Natural killer cell (primary cell): ENCODE measurements around the gene HS6ST3. TPM values are rescaled to one million over a fixed set of nuclear protein-coding genes. Genes with fewer than 3 reads are reported as not detected.

Source experiments
- ATAC-seq, 3 donors: fragments of 150-1000 bp in 2 of 3; fragments of 200-7000 bp in 1 of 3; cut with Tn5 transposase; 1 replicate in 1 of 3; 2 replicates in 2 of 3; pipeline ENCODE4 v1.10.0; 2021; ENCODE audit warnings: mild to moderate bottlenecking in 2 of 3, moderate library complexity in 2 of 3
- DNase-seq, 2 donors: peaks; one replicate each; pipeline versions ENCODE4 v3.0.0 to v3.0.0-alpha.2; 2013 to 2021; ENCODE audit warnings: mixed read lengths in 1 of 2
- H3K27ac ChIP-seq: one replicate; pipeline ENCODE4 v1.5.1; 2013; ENCODE audit warnings: mild to moderate bottlenecking, low read length
- H3K27me3 ChIP-seq: one replicate; pipeline ENCODE4 v1.6.1; 2013; ENCODE audit warnings: low read length; ENCODE audit not compliant: control insufficient read depth, insufficient read depth
- H3K36me3 ChIP-seq: one replicate; pipeline ENCODE4 v1.6.1; 2013; ENCODE audit warnings: low read length; ENCODE audit not compliant: control insufficient read depth, insufficient read depth
- H3K4me1 ChIP-seq: one replicate; pipeline ENCODE4 v1.6.1; 2013; ENCODE audit warnings: low read length; ENCODE audit not compliant: control insufficient read depth, insufficient read depth
- H3K4me3 ChIP-seq: one replicate; pipeline ENCODE4 v1.5.1; 2013; ENCODE audit warnings: low read length
- H3K9me3 ChIP-seq: one replicate; pipeline ENCODE4 v1.6.1; 2013; ENCODE audit warnings: low read length; ENCODE audit not compliant: control insufficient read depth, insufficient read depth
- H3K27ac Mint-ChIP-seq, 2 donors: one replicate each; pipeline ENCODE4 v1.8.0; 2022; ENCODE audit warnings: mild to moderate bottlenecking in 2 of 2, mixed read lengths in 2 of 2, moderate library complexity in 1 of 2
- H3K27me3 Mint-ChIP-seq, 2 donors: one replicate each; pipeline ENCODE4 v1.8.0; 2022; ENCODE audit warnings: low read depth in 2 of 2, mixed read lengths in 2 of 2
- H3K36me3 Mint-ChIP-seq: one replicate; pipeline ENCODE4 v1.8.0; 2022; ENCODE audit warnings: mixed read lengths
- H3K4me1 Mint-ChIP-seq, 2 donors: one replicate each; pipeline ENCODE4 v1.8.0; 2022; ENCODE audit warnings: mixed read lengths in 2 of 2
- H3K4me3 Mint-ChIP-seq: one replicate; pipeline ENCODE4 v1.8.0; 2022; ENCODE audit warnings: mild to moderate bottlenecking, moderate library complexity, mixed read lengths
- H3K9me3 Mint-ChIP-seq, 2 donors: one replicate each; pipeline ENCODE4 v1.8.0; 2022; ENCODE audit warnings: mixed read lengths in 2 of 2
- WGBS: methylation state at CpG from one replicate; pipeline ENCODE4 v1.1.7; 2013; ENCODE audit warnings: missing lambda C conversion rate; ENCODE audit not compliant: insufficient coverage; 5-methylcytosine and 5-hydroxymethylcytosine counted together
- intact Hi-C: fragments of 100-400 bp; cut with micrococcal nuclease; formaldehyde crosslinking; loops from one replicate; pipeline ENCODE4 v1.14.2; 2022
- total RNA-seq, 4 donors: library from RNA; stranded (reverse); fragments of 120-200 nt in 1 of 4; gene quantifications; one replicate each; pipeline versions ENCODE4 v1.2.3 to v1.2.4, GENCODE V29; 2013 to 2022
- TF ChIP-seq, protein P1 (sequence below): fragments of 200-600 bp; IDR thresholded peaks from one replicate; pipeline ENCODE4 v1.8.0; 2022; ENCODE audit warnings: antibody characterized with exemption

HS6ST3 gene
- total RNA-seq, 3 donors from 2014 or later (not counting 1 experiment from before 2014, with no cell fraction given) = not detected

DNA sequence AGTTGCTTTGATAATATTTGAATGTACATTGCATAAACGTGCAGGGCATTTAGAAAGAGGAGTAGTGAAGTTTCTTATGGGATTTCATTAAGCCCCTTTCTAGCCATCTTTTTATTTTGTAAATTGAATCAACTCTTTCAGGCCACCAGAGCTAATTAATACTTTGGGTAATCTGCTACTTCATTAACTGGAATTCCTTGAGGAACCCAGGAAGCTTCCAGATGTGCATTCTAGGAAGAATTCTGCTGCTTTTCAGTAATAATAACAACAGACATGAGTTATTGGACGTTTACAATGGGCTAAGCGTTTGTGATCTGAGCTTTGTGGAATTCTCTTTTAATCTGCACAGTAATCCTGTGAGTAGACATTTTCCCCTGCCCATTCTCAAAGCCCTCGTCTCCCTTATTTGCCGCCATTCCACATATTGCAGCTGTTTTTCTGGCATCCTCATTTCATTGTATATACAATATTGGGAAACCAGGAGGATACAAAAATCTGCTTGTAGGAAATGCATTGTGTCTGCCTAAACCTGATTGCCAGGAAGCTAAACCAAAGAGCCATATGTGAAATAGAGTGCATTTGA lies 103.9 kb downstream of the HS6ST3 start:
- H3K4me1 Mint-ChIP-seq = no peaks in the 10 kb centered on the region

DNA sequence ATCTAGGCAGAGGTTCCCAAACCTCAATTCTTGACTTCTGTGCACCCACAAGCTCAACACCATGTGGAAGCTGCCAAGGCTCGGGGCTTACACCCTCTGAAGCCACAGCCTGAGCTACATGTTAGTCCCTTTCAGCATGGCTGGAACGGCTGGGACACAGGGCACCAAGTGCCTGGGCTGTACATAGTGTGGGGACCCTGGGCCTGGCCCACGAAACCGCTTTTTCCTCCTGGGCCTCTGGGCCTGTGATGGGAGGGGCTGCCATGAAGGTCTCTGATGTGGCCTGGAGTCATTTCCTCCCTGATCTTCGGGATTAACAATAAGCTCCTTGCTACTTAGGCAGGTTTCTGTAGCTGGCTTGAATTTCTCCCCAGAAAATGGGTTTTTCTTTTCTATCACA lies 108.1 kb downstream of the HS6ST3 start:
- Mint-ChIP-seq H3K4me3 (no peak overlapping the region), H3K4me1 (no peaks in the 10 kb centered on the region), H3K36me3 (no peaks in the 10 kb centered on the region), H3K9me3 (peaks cover 15 to 17% of the 10 kb centered on the region in 2 donors), H3K27me3 (no peaks in the 10 kb centered on the region), H3K27ac (no peak overlapping the region)
- WGBS = 71% methylated on average over 5 of the region's 5 CpGs
- ATAC-seq (no peak), DNase-seq (no peak)
- H3K4me1 ChIP-seq = no peaks in the 10 kb centered on the region
- no peak overlapping the region for H3K4me3 ChIP-seq
- H3K27ac ChIP-seq = no peak overlapping the region
- TF ChIP-seq, protein P1, sequence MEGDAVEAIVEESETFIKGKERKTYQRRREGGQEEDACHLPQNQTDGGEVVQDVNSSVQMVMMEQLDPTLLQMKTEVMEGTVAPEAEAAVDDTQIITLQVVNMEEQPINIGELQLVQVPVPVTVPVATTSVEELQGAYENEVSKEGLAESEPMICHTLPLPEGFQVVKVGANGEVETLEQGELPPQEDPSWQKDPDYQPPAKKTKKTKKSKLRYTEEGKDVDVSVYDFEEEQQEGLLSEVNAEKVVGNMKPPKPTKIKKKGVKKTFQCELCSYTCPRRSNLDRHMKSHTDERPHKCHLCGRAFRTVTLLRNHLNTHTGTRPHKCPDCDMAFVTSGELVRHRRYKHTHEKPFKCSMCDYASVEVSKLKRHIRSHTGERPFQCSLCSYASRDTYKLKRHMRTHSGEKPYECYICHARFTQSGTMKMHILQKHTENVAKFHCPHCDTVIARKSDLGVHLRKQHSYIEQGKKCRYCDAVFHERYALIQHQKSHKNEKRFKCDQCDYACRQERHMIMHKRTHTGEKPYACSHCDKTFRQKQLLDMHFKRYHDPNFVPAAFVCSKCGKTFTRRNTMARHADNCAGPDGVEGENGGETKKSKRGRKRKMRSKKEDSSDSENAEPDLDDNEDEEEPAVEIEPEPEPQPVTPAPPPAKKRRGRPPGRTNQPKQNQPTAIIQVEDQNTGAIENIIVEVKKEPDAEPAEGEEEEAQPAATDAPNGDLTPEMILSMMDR = no peak
- no peaks in the 10 kb centered on the region for H3K36me3 ChIP-seq
- H3K9me3 ChIP-seq = peaks cover 2% of the 10 kb centered on the region
- H3K27me3 ChIP-seq = no peaks in the 10 kb centered on the region
- intact Hi-C loops = no loop called here

More for the DNA sequence above, 103.9 kb downstream of the HS6ST3 start:
- no peaks in the 10 kb centered on the region for H3K36me3 Mint-ChIP-seq
- TF ChIP-seq, protein P1 = no peak
- Histone ChIP-seq H3K4me3 (no peak overlapping the region), H3K4me1 (no peaks in the 10 kb centered on the region), H3K27me3 (no peaks in the 10 kb centered on the region), H3K27ac (no peak overlapping the region), H3K9me3 (peaks cover 5% of the 10 kb centered on the region), H3K36me3 (no peaks in the 10 kb centered on the region)
- no peak for ATAC-seq
- H3K27me3 Mint-ChIP-seq = no peaks in the 10 kb centered on the region
- no peak overlapping the region for H3K4me3 Mint-ChIP-seq
- intact Hi-C loops = no loop called here
- no peak for DNase-seq
- H3K27ac Mint-ChIP-seq = no peak overlapping the region
- H3K9me3 Mint-ChIP-seq = peaks cover 9 to 19% of the 10 kb centered on the region in 2 donors
- WGBS = 86% methylated on average over 5 of the region's 5 CpGs

DNA sequence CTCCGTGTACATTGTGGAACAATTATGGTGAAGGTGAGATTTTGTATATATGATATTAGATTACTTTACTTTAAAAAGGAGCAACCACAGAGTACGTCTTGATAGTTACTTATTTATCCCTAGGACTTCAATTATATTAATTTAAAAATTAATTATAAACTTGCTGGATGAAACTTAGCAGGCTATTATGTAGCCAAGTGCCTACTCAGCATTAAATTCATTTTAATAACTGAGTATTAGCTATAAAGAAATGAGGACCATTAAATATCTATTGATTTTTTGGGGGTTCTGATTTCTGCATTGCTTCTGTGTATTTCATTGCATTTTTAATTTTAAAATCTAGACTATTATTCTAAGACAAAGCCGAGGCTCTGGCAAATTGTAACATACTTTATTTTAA lies 109.4 kb downstream of the HS6ST3 start:
- Mint-ChIP-seq H3K4me1 (no peaks in the 10 kb centered on the region), H3K4me3 (no peak overlapping the region), H3K9me3 (peaks cover 15 to 18% of the 10 kb centered on the region in 2 donors), H3K36me3 (no peaks in the 10 kb centered on the region), H3K27ac (no peak overlapping the region), H3K27me3 (no peaks in the 10 kb centered on the region)
- DNase-seq (no peak), ATAC-seq (no peak)
- Histone ChIP-seq H3K27ac (no peak overlapping the region), H3K9me3 (peaks cover 2% of the 10 kb centered on the region), H3K27me3 (no peaks in the 10 kb centered on the region), H3K4me3 (no peak overlapping the region), H3K4me1 (no peaks in the 10 kb centered on the region), H3K36me3 (no peaks in the 10 kb centered on the region)
- TF ChIP-seq, protein P1 = no peak
- 80% methylated on average over 1 of the region's 3 CpGs for WGBS
- intact Hi-C loops = no loop called here

DNA sequence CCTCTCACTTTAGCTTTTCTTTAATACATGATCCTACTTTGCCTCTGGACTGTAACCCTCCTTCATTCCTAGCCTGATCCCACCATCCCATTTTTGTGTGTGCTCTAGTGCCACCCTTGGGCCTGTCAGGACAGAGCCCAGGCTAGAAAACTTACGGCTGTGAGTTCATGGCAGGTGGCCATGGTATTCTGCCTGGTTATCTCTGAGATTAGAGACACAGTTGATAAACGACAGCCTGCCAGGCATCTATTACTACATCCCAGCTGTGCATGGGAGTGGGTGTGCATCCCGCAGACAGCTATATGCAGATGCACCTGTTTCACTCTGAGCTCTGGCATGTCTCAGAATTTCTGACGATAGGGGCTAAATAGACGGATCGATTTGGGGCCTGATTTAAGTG lies 110.9 kb downstream of the HS6ST3 start:
- Mint-ChIP-seq H3K4me1 (no peaks in the 10 kb centered on the region), H3K36me3 (no peaks in the 10 kb centered on the region), H3K9me3 (peaks cover 13 to 24% of the 10 kb centered on the region in 2 donors), H3K27ac (no peak overlapping the region), H3K27me3 (no peaks in the 10 kb centered on the region), H3K4me3 (no peak overlapping the region)
- Histone ChIP-seq H3K9me3 (peaks cover 2% of the 10 kb centered on the region), H3K27me3 (no peaks in the 10 kb centered on the region), H3K36me3 (no peaks in the 10 kb centered on the region), H3K4me1 (no peaks in the 10 kb centered on the region), H3K27ac (no peak overlapping the region), H3K4me3 (no peak overlapping the region)
- WGBS = 82% methylated on average over 6 of the region's 6 CpGs
- DNase-seq = no peak
- TF ChIP-seq, protein P1 = no peak
- ATAC-seq = no peak
- intact Hi-C loops = no loop called here
